Measurements from ENCODE around the gene PEBP1.

PEBP1 gene

GRCh38 chr12:118109088-118109487, 26.8 kb upstream of the PEBP1 start:
- TF ChIP-seq CTCF (IDR thresholded peaks at IDR 0.05; ENCODE audit: low read length) (no peak), EZH2 (optimal IDR thresholded peaks at IDR 0.05; ENCODE audit: low read depth, low read length) (no peak), EZH2phosphoT487 (IDR thresholded peaks at IDR 0.05; ENCODE audit: low read length) (no peak)
- no peaks in the 10 kb centered on the region for H4K20me1 ChIP-seq (ENCODE audit: insufficient read depth, low read length)
- H3K27me3 ChIP-seq (replicated peaks; ENCODE audit: insufficient read depth, low read length) = no peaks in the 10 kb centered on the region
- H3K4me1 ChIP-seq (ENCODE audit: low read length) = no peaks in the 10 kb centered on the region
- H3K9me2 ChIP-seq (replicated peaks; ENCODE audit: insufficient read depth, low read length) = no peaks in the 10 kb centered on the region
- no peak overlapping the region for H3K4me2 ChIP-seq (ENCODE audit: low read depth, low read length)
- no peak overlapping the region for H3K9ac ChIP-seq (ENCODE audit: low read length)
- no peaks in the 10 kb centered on the region for H3K79me2 ChIP-seq (ENCODE audit: low read length)
- no peaks in the 10 kb centered on the region for H3K9me3 ChIP-seq (replicated peaks; ENCODE audit: insufficient read depth, low read length)
- DNase-seq = no peak
- H2AFZ ChIP-seq (ENCODE audit: low read length) = no peak overlapping the region
- H3F3A ChIP-seq (ENCODE audit: insufficient read depth, low read length) = no peaks in the 10 kb centered on the region
- no peaks in the 10 kb centered on the region for H3K36me3 ChIP-seq (replicated peaks; ENCODE audit: insufficient read depth, low read length)
- H3K4me3 ChIP-seq (ENCODE audit: low read length) = no peak overlapping the region
- no peak overlapping the region for H3K27ac ChIP-seq (ENCODE audit: low read length)

GRCh38 chr12:118119449-118119879, 16.5 kb upstream of the PEBP1 start:
- H2AFZ ChIP-seq (ENCODE audit: low read length) = no peak overlapping the region
- no peak for DNase-seq
- H4K20me1 ChIP-seq (ENCODE audit: insufficient read depth, low read length) = no peaks in the 10 kb centered on the region
- H3K9me3 ChIP-seq (replicated peaks; ENCODE audit: insufficient read depth, low read length) = no peaks in the 10 kb centered on the region
- H3K4me2 ChIP-seq (ENCODE audit: low read depth, low read length) = no peak overlapping the region
- H3K4me3 ChIP-seq (ENCODE audit: low read length) = no peak overlapping the region
- no peaks in the 10 kb centered on the region for H3K79me2 ChIP-seq (ENCODE audit: low read length)
- H3F3A ChIP-seq (ENCODE audit: insufficient read depth, low read length) = no peaks in the 10 kb centered on the region
- no peaks in the 10 kb centered on the region for H3K4me1 ChIP-seq (ENCODE audit: low read length)
- H3K9me2 ChIP-seq (replicated peaks; ENCODE audit: insufficient read depth, low read length) = no peaks in the 10 kb centered on the region
- TF ChIP-seq EZH2 (optimal IDR thresholded peaks at IDR 0.05; ENCODE audit: low read depth, low read length) (no peak), CTCF (IDR thresholded peaks at IDR 0.05; ENCODE audit: low read length) (no peak), EZH2phosphoT487 (IDR thresholded peaks at IDR 0.05; ENCODE audit: low read length) (no peak)
- H3K36me3 ChIP-seq (replicated peaks; ENCODE audit: insufficient read depth, low read length) = no peaks in the 10 kb centered on the region
- no peaks in the 10 kb centered on the region for H3K27me3 ChIP-seq (replicated peaks; ENCODE audit: insufficient read depth, low read length)
- H3K27ac ChIP-seq (ENCODE audit: low read length) = no peak overlapping the region
- H3K9ac ChIP-seq (ENCODE audit: low read length) = no peak overlapping the region

- Histone ChIP-seq H3K9me3 (replicated peaks; ENCODE audit: insufficient read depth, low read length) (no peaks in the 10 kb centered on the region), H3K79me2 (ENCODE audit: low read length) (no peaks in the 10 kb centered on the region), H3K4me2 (ENCODE audit: low read depth, low read length) (no peak overlapping the region), H3F3A (ENCODE audit: insufficient read depth, low read length) (no peaks in the 10 kb centered on the region), H3K27ac (ENCODE audit: low read length) (no peak overlapping the region), H3K4me3 (ENCODE audit: low read length) (no peak overlapping the region), H2AFZ (ENCODE audit: low read length) (no peak overlapping the region), H3K36me3 (replicated peaks; ENCODE audit: insufficient read depth, low read length) (no peaks in the 10 kb centered on the region), H4K20me1 (ENCODE audit: insufficient read depth, low read length) (no peaks in the 10 kb centered on the region), H3K9me2 (replicated peaks; ENCODE audit: insufficient read depth, low read length) (no peaks in the 10 kb centered on the region), H3K4me1 (ENCODE audit: low read length) (no peaks in the 10 kb centered on the region), H3K9ac (ENCODE audit: low read length) (no peak overlapping the region), H3K27me3 (replicated peaks; ENCODE audit: insufficient read depth, low read length) (no peaks in the 10 kb centered on the region)
- DNase-seq = peak; percentile 31
- TF ChIP-seq EZH2 (optimal IDR thresholded peaks at IDR 0.05; ENCODE audit: low read depth, low read length) (no peak), CTCF (IDR thresholded peaks at IDR 0.05; ENCODE audit: low read length) (peak; percentile 18; the same call in 1 of the 2 replicates)
Measured at GRCh38 chr12:118120579-118121363, 15.2 kb upstream of the PEBP1 start.
